ENCODE data around the gene AZI2.

Gene AZI2

DNA sequence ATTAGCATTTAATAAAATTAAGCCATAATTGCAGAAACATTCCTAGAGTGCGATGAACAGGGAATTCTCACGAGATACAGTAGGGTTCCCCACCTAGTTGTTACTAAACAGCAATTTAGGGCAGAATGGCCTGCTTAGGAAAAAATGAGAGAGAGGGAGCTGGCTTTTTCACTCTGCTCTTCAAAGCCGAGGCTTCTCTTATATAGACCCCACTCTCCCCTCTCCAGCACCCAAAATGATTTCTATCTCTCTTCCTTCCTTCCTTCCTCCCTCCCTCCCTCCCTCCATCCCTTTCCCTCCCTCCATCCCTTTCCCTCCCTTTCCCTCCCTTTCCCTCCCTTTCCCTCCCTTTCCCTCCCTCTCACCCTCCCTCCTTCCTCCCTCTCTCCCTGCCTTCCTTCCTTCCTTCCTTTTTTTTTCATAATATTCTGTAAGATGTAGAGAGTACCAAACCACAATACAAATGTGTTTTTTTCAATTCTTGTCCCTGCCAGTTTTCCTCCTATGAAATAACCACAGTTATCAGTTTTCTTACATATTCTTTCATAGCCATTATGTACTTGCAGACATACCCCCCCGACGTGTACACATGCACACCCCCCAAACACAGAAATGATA is 48.2 kb downstream of the AZI2 start:
- no peak for DNase-seq

GRCh38 chr3:28299705-28300104 is 48.9 kb downstream of the AZI2 start:
- no peak for DNase-seq

DNA sequence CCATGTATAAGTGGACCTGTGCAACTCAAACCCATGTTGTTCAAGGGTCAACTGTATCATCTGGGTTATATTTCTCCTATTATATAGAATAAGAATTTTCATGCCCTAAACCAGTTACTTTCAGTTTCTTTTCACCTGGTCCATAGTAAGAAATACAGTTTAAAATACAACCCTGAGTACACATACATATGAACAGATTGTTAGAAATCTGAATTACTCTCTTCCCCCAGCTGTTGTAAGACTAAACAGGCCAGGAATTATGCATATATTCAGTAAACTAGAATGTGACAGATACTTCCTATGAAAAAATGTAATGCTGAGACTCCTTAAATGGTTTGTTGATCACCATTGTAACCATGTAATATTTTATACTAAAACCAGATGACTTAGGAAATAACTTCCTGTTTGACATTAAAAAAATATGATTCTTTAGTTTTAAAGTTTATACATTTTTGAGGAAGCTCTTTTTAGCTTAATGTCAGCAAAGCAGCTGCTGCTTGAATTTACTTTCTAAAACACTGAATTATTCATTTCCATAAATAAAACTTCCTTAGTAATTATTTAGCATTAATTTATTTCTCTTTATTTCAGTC is 52.6 kb downstream of the AZI2 start:
- DNase-seq, result peak; percentile 3 to 13

- DNase-seq, result no peak
These were observed 53.8 kb downstream of the AZI2 start for GRCh38 chr3:28294667-28295413.

DNA sequence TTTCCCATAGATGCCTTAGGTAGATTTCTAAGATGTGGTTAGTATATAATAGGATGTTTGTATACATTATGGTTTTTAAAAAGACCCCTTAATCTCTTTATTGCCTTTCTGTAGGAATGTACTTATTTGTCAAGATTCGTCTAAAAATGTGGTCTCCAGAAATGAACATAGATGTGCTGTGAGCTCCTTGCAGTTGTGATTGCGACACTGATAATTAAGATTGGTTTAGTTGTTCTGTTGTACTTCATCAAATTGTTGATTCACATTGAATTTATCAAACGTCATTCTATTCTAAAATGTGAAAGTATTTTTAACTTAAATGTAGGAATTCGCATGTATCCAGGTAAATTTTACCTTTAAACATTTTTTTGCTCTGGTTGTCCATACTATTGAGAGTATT is 56.0 kb downstream of the AZI2 start:
- DNase-seq, result no peak

GRCh38 chr3:28291577-28291976 is 57.0 kb downstream of the AZI2 start:
- no peak for DNase-seq

DNA sequence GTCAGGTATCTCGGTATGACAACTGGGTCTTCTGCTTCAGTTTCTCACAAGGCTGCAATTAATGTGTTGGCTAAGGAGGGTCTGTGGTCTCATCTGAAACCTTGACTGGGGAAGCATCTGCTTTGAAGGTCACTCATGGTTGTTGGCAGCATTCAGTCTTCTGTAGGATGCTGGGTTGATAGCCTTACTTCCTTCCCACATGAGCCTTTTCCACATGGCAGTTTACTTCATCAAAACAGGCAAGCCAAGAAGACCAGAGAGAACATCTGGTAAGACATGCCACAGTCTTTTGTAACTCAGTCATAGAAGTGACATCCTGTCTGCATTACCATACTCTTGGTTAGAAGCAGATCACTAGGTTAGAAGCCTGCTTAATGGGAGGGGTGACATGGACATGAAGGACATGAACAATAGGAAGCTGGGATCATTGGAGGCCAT is 57.7 kb downstream of the AZI2 start:
- DNase-seq, result no peak

DNA sequence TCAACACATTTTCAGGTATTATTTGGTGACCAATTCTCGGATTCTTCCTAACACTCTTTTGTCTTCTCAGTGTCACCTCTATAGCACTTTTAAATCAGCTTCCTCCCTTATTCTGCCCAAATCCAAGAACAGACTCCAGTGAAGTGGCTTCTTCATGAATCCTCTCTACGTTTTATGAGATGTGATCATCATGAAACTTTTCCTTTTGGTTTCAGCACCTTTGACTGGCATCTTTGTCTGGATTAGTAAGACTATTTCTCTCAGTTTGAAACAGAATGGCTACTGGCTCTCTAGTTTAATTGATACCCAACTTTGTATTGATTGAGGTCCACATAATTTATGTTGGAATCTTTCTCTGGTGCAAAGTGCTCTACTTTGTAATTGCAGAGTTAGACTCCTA is 61.6 kb downstream of the AZI2 start:
- DNase-seq, result no peak

- DNase-seq, result peak; percentile 57 to 66
These were observed 62.0 kb downstream of the AZI2 start for GRCh38 chr3:28286595-28286994.

GRCh38 chr3:28280781-28281180 is 67.8 kb downstream of the AZI2 start:
- DNase-seq, result no peak

- no peak for DNase-seq
These were observed 68.9 kb downstream of the AZI2 start for GRCh38 chr3:28279770-28280169.

DNA sequence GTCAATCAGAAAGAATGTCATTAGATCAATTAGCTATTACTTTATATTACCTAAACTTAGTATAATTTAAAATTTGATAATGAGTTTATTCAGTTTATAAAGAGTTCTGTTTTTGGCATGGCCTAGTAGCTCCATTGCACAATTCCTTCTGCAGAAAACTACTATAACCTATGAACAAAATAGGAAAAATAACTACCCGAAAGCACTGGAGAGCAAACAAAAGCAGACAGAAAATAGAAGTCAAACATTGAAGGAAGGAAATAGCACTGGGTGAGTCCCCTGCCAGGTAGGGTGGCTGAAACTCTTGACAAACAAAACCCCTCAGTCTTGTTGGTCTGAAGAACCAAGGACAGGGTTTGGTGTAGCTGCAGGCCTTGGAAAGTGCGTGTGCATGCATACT is 69.7 kb downstream of the AZI2 start:
- DNase-seq, result no peak

GRCh38 chr3:28273837-28274236 is 74.8 kb downstream of the AZI2 start:
- no peak for DNase-seq
